HG03159 (cell line): Measurements from ENCODE around the gene PHC1.
"Not testable (repeated sequence)": the region's sequence is repeated elsewhere in the genome, so short reads cannot be mapped to it uniquely, and the experiment has no call there.

ENCODE experiments used
- ATAC-seq: cut with Tn5 transposase; IDR thresholded peaks from one replicate; pipeline ENCODE4 v1.9.1; 2021; ENCODE audit warnings: mild to moderate bottlenecking, moderate library complexity; ENCODE audit not compliant: unreplicated experiment

The PHC1 gene

GRCh38 chr12:8914033-8914715, at the start of gene PHC1:
Gene PHC1, plus strand, starts transcription at chr12:8914509. Its CDS starts 3,169 bp downstream, at chr12:8917678.
- ATAC-seq: peak; percentile 59

- ATAC-seq: no peak
Measured at GRCh38 chr12:8866429-8866828, 47.9 kb upstream of the PHC1 start.

GRCh38 chr12:8867009-8867408, 47.3 kb upstream of the PHC1 start:
- ATAC-seq: no peak

- no peak for ATAC-seq
Measured at GRCh38 chr12:8867786-8868185, 46.5 kb upstream of the PHC1 start.

GRCh38 chr12:8870586-8870985, 43.7 kb upstream of the PHC1 start:
- no peak for ATAC-seq

GRCh38 chr12:8871068-8871467, 43.2 kb upstream of the PHC1 start:
- ATAC-seq: no peak

- ATAC-seq: no peak
Measured at GRCh38 chr12:8876887-8877286, 37.4 kb upstream of the PHC1 start.

GRCh38 chr12:8886502-8887284, 27.6 kb upstream of the PHC1 start:
- ATAC-seq: no peak

GRCh38 chr12:8887285-8887715, 27.0 kb upstream of the PHC1 start:
- ATAC-seq: no peak

GRCh38 chr12:8890313-8891085, 23.8 kb upstream of the PHC1 start:
- ATAC-seq: no peak

- no peak for ATAC-seq
Measured at GRCh38 chr12:8891976-8892375, 22.3 kb upstream of the PHC1 start.

GRCh38 chr12:8894378-8894777, 19.9 kb upstream of the PHC1 start:
- no peak for ATAC-seq

GRCh38 chr12:8894986-8895385, 19.3 kb upstream of the PHC1 start:
- ATAC-seq: no peak

GRCh38 chr12:8897081-8897480, 17.2 kb upstream of the PHC1 start:
- no peak for ATAC-seq

GRCh38 chr12:8899830-8900229, 14.5 kb upstream of the PHC1 start:
- ATAC-seq: no peak

GRCh38 chr12:8902703-8903102, 11.6 kb upstream of the PHC1 start:
- not testable (repeated sequence) for ATAC-seq

GRCh38 chr12:8903646-8904045, 10.7 kb upstream of the PHC1 start:
- ATAC-seq: no peak

- no peak for ATAC-seq
Measured at GRCh38 chr12:8904665-8905064, 9.6 kb upstream of the PHC1 start.

- ATAC-seq: no peak
Measured at GRCh38 chr12:8905546-8905945, 8.8 kb upstream of the PHC1 start.

- ATAC-seq: no peak
Measured at GRCh38 chr12:8906266-8907180, 7.8 kb upstream of the PHC1 start.

- ATAC-seq: no peak
Measured at GRCh38 chr12:8907513-8907912, 6.8 kb upstream of the PHC1 start.
